ENCODE data around the gene IL4I1. TPM values are rescaled to one million over a fixed set of nuclear protein-coding genes. Genes with fewer than 3 reads are reported as not detected.

IL4I1 gene
- total RNA-seq (2022; extraction: Qiagen RNA extraction) = 0.58 to 1.0 TPM (median 0.66 TPM) in 5 replicates

GRCh38 chr19:49896863-49897621, at the start of gene IL4I1:
IL4I1 (minus strand) TSS chr19:49896887; CDS start chr19:49896160, 727 bp downstream.

GRCh38 chr19:49929121-49929610, 32.5 kb upstream of the IL4I1 start, which contains the start of the genes ATF5 and NUP62:
ATF5 (plus strand) TSS chr19:49929205; CDS start chr19:49930851, 1,646 bp downstream.
NUP62 (minus strand) TSS chr19:49929504; CDS start chr19:49909807, 19,697 bp downstream.

GRCh38 chr19:49877020-49877878, 19.4 kb downstream of the IL4I1 start, which contains the start of the genes AKT1S1 and TBC1D17:
AKT1S1 (minus strand) TSS chr19:49877355; CDS start chr19:49873295, 4,060 bp downstream.
TBC1D17 (plus strand) TSS chr19:49877702; CDS start chr19:49877724, 22 bp downstream.

GRCh38 chr19:49866933-49867782, 29.5 kb downstream of the IL4I1 start, which contains the start of gene PNKP:
PNKP (minus strand) TSS chr19:49867576; CDS start chr19:49867204, 372 bp downstream.

GRCh38 chr19:49850487-49851342, 46.0 kb downstream of the IL4I1 start, which contains the start of gene PTOV1:
PTOV1 (plus strand) TSS chr19:49851159.

Other genes starting within 250 kb of the IL4I1 start
- 91.9 to 104 TPM (median 99.5 TPM) in 5 replicates for gene IRF3, start 231.0 kb downstream of the IL4I1 start, total RNA-seq (2022; extraction: Qiagen RNA extraction)
- 52.0 to 76.1 TPM (median 68.7 TPM) in 5 replicates for gene BCL2L12, start 231.0 kb downstream of the IL4I1 start, total RNA-seq (2022; extraction: Qiagen RNA extraction)
- gene PRMT1, start 219.6 kb downstream of the IL4I1 start, total RNA-seq (2022; extraction: Qiagen RNA extraction) = 402 to 427 TPM (median 409 TPM) in 5 replicates
- 3.1 to 6.1 TPM (median 5.4 TPM) in 5 replicates for gene ADM5, start 207.3 kb downstream of the IL4I1 start, total RNA-seq (2022; extraction: Qiagen RNA extraction)
- gene CPT1C, start 205.8 kb downstream of the IL4I1 start, total RNA-seq (2022; extraction: Qiagen RNA extraction) = 10.9 to 14.1 TPM (median 11.8 TPM) in 5 replicates
- gene TSKS, start 133.6 kb downstream of the IL4I1 start, total RNA-seq (2022; extraction: Qiagen RNA extraction) = not detected in 5 replicates
- gene AP2A1, start 129.9 kb downstream of the IL4I1 start, total RNA-seq (2022; extraction: Qiagen RNA extraction) = 49.2 to 57.2 TPM (median 53.4 TPM) in 5 replicates
- gene FUZ, start 83.6 kb downstream of the IL4I1 start, total RNA-seq (2022; extraction: Qiagen RNA extraction) = 14.2 to 15.0 TPM (median 14.4 TPM) in 5 replicates
- 52.5 to 69.5 TPM (median 64.5 TPM) in 5 replicates for gene MED25, start 78.6 kb downstream of the IL4I1 start, total RNA-seq (2022; extraction: Qiagen RNA extraction)
- 109 to 153 TPM (median 147 TPM) in 5 replicates for gene PTOV1, start 45.7 kb downstream of the IL4I1 start, total RNA-seq (2022; extraction: Qiagen RNA extraction)
- gene PNKP, start 29.3 kb downstream of the IL4I1 start, total RNA-seq (2022; extraction: Qiagen RNA extraction) = 43.3 to 55.7 TPM (median 46.1 TPM) in 5 replicates
- gene AKT1S1, start 19.5 kb downstream of the IL4I1 start, total RNA-seq (2022; extraction: Qiagen RNA extraction) = 69.0 to 114 TPM (median 102 TPM) in 5 replicates
- gene TBC1D17, start 19.2 kb downstream of the IL4I1 start, total RNA-seq (2022; extraction: Qiagen RNA extraction) = 20.8 to 22.0 TPM (median 21.7 TPM) in 5 replicates
- 46.1 to 53.6 TPM (median 48.0 TPM) in 5 replicates for gene ATF5, start 32.3 kb upstream of the IL4I1 start, total RNA-seq (2022; extraction: Qiagen RNA extraction)
- gene NUP62, start 32.6 kb upstream of the IL4I1 start, total RNA-seq (2022; extraction: Qiagen RNA extraction) = 83.4 to 88.1 TPM (median 83.9 TPM) in 5 replicates
- 0.07 to 0.13 TPM (median 0.07 TPM) in 5 replicates for gene SIGLEC11, start 64.3 kb upstream of the IL4I1 start, total RNA-seq (2022; extraction: Qiagen RNA extraction)
- gene VRK3, start 128.5 kb upstream of the IL4I1 start, total RNA-seq (2022; extraction: Qiagen RNA extraction) = 37.4 to 47.1 TPM (median 39.7 TPM) in 5 replicates
- 7.6 to 13.2 TPM (median 9.8 TPM) in 5 replicates for gene ZNF473, start 129.1 kb upstream of the IL4I1 start, total RNA-seq (2022; extraction: Qiagen RNA extraction)